Caco-2 (cell line): ENCODE measurements around the gene CERT1. TPM values are rescaled to one million over a fixed set of nuclear protein-coding genes. Genes with fewer than 3 reads are reported as not detected.

Experiments
- BruUV-seq: library from RNA; stranded (reverse); fragments of 400-500 nt; replicated peaks from 2 replicates; lab custom pipeline; 2021; lab: Mats Ljungman, UMichigan
- CTCF ChIA-PET: fragments of 300-600 bp; sonication (Branson Sonifier 250); formaldehyde crosslinking; loops from one replicate; lab custom pipeline; 2022; ENCODE audit warnings: antibody characterized with exemption; lab: Charles Lee
- POLR2A ChIA-PET: fragments of 300-600 bp; sonication (Branson Sonifier 250); formaldehyde crosslinking; loops from one replicate; lab custom pipeline; 2022; ENCODE audit warnings: antibody characterized with exemption; lab: Charles Lee
- DNase-seq, 2 experiments: peaks; one replicate each; pipeline versions ENCODE4 v3.0.0 to v3.0.0-alpha.2; 2020 to 2022
- H3K27me3 ChIP-seq: replicated peaks from 2 replicates; pipeline ENCODE4 v1.6.0; 2011; ENCODE audit warnings: low read length; ENCODE audit not compliant: control insufficient read depth, insufficient read depth
- H3K36me3 ChIP-seq: 2 replicates; pipeline ENCODE4 v1.5.1; 2011; ENCODE audit warnings: low read length; ENCODE audit not compliant: control insufficient read depth, insufficient read depth
- H3K4me1 ChIP-seq: fragments of 250-450 bp; sonication (Bioruptor Pico); 2 replicates; pipeline ENCODE4 v1.5.1; 2020; ENCODE audit warnings: mild to moderate bottlenecking
- H3K4me3 ChIP-seq: 2 replicates; pipeline ENCODE4 v1.5.1; 2011; ENCODE audit warnings: low read depth, mild to moderate bottlenecking, control low read depth, low read length
- H3K9me3 ChIP-seq: fragments of 250-450 bp; sonication (Bioruptor Pico); 2 replicates; pipeline ENCODE4 v1.5.1; 2020; ENCODE audit warnings: mild to moderate bottlenecking, moderate library complexity
- H3K27ac Mint-ChIP-seq: one replicate; pipeline ENCODE4 v1.8.0; 2022; ENCODE audit warnings: mixed read lengths; ENCODE audit not compliant: unreplicated experiment
- H3K27me3 Mint-ChIP-seq: one replicate; pipeline ENCODE4 v1.8.0; 2022; ENCODE audit warnings: mixed read lengths; ENCODE audit not compliant: insufficient read depth, unreplicated experiment
- H3K36me3 Mint-ChIP-seq: one replicate; pipeline ENCODE4 v1.8.0; 2022; ENCODE audit warnings: mild to moderate bottlenecking, mixed read lengths; ENCODE audit not compliant: insufficient read depth, unreplicated experiment
- H3K4me1 Mint-ChIP-seq: one replicate; pipeline ENCODE4 v1.8.0; 2022; ENCODE audit warnings: low read depth, mixed read lengths; ENCODE audit not compliant: unreplicated experiment
- H3K4me3 Mint-ChIP-seq: one replicate; pipeline ENCODE4 v1.8.0; 2022; ENCODE audit warnings: mild to moderate bottlenecking, moderate library complexity, mixed read lengths; ENCODE audit not compliant: unreplicated experiment
- H3K9me3 Mint-ChIP-seq: one replicate; pipeline ENCODE4 v1.8.0; 2022; ENCODE audit warnings: mixed read lengths; ENCODE audit not compliant: unreplicated experiment
- CTCF ChIP-seq, 2 experiments: fragments of 200-600 bp in 1 of 2; IDR thresholded peaks; 1 replicate in 1 of 2; 2 replicates in 1 of 2; pipeline versions ENCODE4 v1.5.1 to v1.8.0; 2011 to 2022; ENCODE audit warnings: antibody characterized with exemption in 1 of 2, control low read depth in 1 of 2, inconsistent platforms in 1 of 2, low read depth in 1 of 2, low read length in 1 of 2, mild to moderate bottlenecking in 1 of 2, moderate library complexity in 1 of 2; ENCODE audit not compliant: insufficient read depth in 1 of 2, severe bottlenecking in 1 of 2, unreplicated experiment in 1 of 2
- intact Hi-C: fragments of 100-400 bp; cut with micrococcal nuclease; formaldehyde crosslinking; loops from one replicate; pipeline ENCODE4 v1.10.0; 2022; ENCODE audit not compliant: unreplicated experiment
- total RNA-seq: library from RNA; stranded (reverse); gene quantifications from 2 replicates; pipeline ENCODE4 v1.2.3, GENCODE V29; 2022

Gene CERT1
- total RNA-seq, 1 experiment from 2014 or later: 44.3 TPM

GRCh38 chr5:75521195-75521594 is 9.8 kb upstream of the CERT1 start:
- TF ChIP-seq CTCF (IDR thresholded peaks at IDR 0.05; ENCODE audit: insufficient read depth in 1 of 2, low read depth in 1 of 2, low read length in 1 of 2, severe bottlenecking in 1 of 2, unreplicated experiment in 1 of 2): no peak
- peaks cover 18% of the 10 kb centered on the region for H3K9me3 Mint-ChIP-seq
- ChIA-PET CTCF (no interaction called here), POLR2A (interaction anchor here (0.8 kb wide), 1 partner anchor 9 kb away, joined by 3 read pairs; the partner anchor contains the start of gene POLK)
- H3K4me1 Mint-ChIP-seq: peaks cover 22% of the 10 kb centered on the region
- Histone ChIP-seq H3K9me3 (peaks cover 5% of the 10 kb centered on the region), H3K4me3 (no peak overlapping the region), H3K36me3 (no peaks in the 10 kb centered on the region), H3K4me1 (peaks cover 20% of the 10 kb centered on the region), H3K27me3 (no peaks in the 10 kb centered on the region)
- intact Hi-C loops: loop anchor here (5.0 kb wide), 1 partner anchor 96 kb away; no protein-coding TSS in a partner anchor
- no peak overlapping the region for H3K27ac Mint-ChIP-seq
- no peak overlapping the region for H3K4me3 Mint-ChIP-seq
- no peaks in the 10 kb centered on the region for H3K27me3 Mint-ChIP-seq
- no TSS peak for BruUV-seq
- DNase-seq: no peak
- peaks cover 8% of the 10 kb centered on the region for H3K36me3 Mint-ChIP-seq

- BruUV-seq: no TSS peak
- no peaks in the 10 kb centered on the region for H3K27me3 ChIP-seq
- no peaks in the 10 kb centered on the region for H3K36me3 ChIP-seq
- ChIA-PET CTCF (no interaction called here), POLR2A (no interaction called here)
- Mint-ChIP-seq H3K4me1 (peaks cover 14% of the 10 kb centered on the region), H3K9me3 (peaks cover 18% of the 10 kb centered on the region), H3K4me3 (no peak overlapping the region), H3K36me3 (peaks cover 8% of the 10 kb centered on the region), H3K27ac (no peak overlapping the region), H3K27me3 (no peaks in the 10 kb centered on the region)
- peaks cover 5% of the 10 kb centered on the region for H3K9me3 ChIP-seq
- no peak for DNase-seq
- peaks cover 13% of the 10 kb centered on the region for H3K4me1 ChIP-seq
- TF ChIP-seq CTCF (IDR thresholded peaks at IDR 0.05; ENCODE audit: insufficient read depth in 1 of 2, low read depth in 1 of 2, low read length in 1 of 2, severe bottlenecking in 1 of 2, unreplicated experiment in 1 of 2): no peak
- intact Hi-C loops: loop anchor here (5.0 kb wide), 1 partner anchor 98 kb away; no protein-coding TSS in a partner anchor
- H3K4me3 ChIP-seq: no peak overlapping the region
Observed at GRCh38 chr5:75519761-75520160, 8.3 kb upstream of the CERT1 start.

- Histone ChIP-seq H3K27me3 (no peaks in the 10 kb centered on the region), H3K9me3 (no peaks in the 10 kb centered on the region), H3K4me1 (peaks cover 5% of the 10 kb centered on the region; the same call in 1 of the 2 replicates), H3K36me3 (no peaks in the 10 kb centered on the region), H3K4me3 (no peak overlapping the region)
- Mint-ChIP-seq H3K9me3 (no peaks in the 10 kb centered on the region), H3K27me3 (no peaks in the 10 kb centered on the region), H3K27ac (no peak overlapping the region), H3K36me3 (peaks cover 13% of the 10 kb centered on the region), H3K4me1 (peaks cover 13% of the 10 kb centered on the region), H3K4me3 (no peak overlapping the region)
- no TSS peak for BruUV-seq
- intact Hi-C loops: loop anchor here (5.0 kb wide), 4 partner anchors 47 to 177 kb away; partner anchors contain the start of genes ANKDD1B and HMGCR
- CTCF ChIA-PET: no interaction called here
- no peak for DNase-seq
- TF ChIP-seq CTCF (IDR thresholded peaks at IDR 0.05; ENCODE audit: insufficient read depth in 1 of 2, low read depth in 1 of 2, low read length in 1 of 2, severe bottlenecking in 1 of 2, unreplicated experiment in 1 of 2): no peak
- POLR2A ChIA-PET: no interaction called here
Observed at GRCh38 chr5:75514323-75514722, 2.9 kb upstream of the CERT1 start.
